Liver (tissue), 9 donors: ENCODE data around the gene ZC3H18. TPM values are rescaled to one million over a fixed set of nuclear protein-coding genes. Genes with fewer than 3 reads are reported as not detected.

Experiments
- DNase-seq: peaks from one replicate; pipeline ENCODE4 v3.0.0-alpha.2; 2017; ENCODE audit warnings: low spot score
- H3K27ac ChIP-seq, 2 donors: one replicate each; pipeline ENCODE4 v1.7.0; 2013; ENCODE audit warnings: inconsistent platforms in 2 of 2, low read length in 2 of 2, control low read depth in 1 of 2, low read depth in 1 of 2, mild to moderate bottlenecking in 1 of 2
- H3K27me3 ChIP-seq, 4 donors: one replicate each; pipeline versions ENCODE4 v1.6.1 to v1.7.0; 2013; ENCODE audit warnings: low read length in 3 of 4, inconsistent platforms in 1 of 4, mild to moderate bottlenecking in 1 of 4, moderate library complexity in 1 of 4; ENCODE audit not compliant: control insufficient read depth in 4 of 4, insufficient read depth in 4 of 4
- H3K36me3 ChIP-seq, 4 donors: one replicate each; pipeline versions ENCODE4 v1.6.1 to v1.7.0; 2013; ENCODE audit warnings: low read length in 3 of 4, mild to moderate bottlenecking in 3 of 4, low read depth in 1 of 4, moderate library complexity in 1 of 4; ENCODE audit not compliant: control insufficient read depth in 4 of 4, insufficient read depth in 3 of 4
- H3K4me1 ChIP-seq, 4 donors: one replicate each; pipeline versions ENCODE4 v1.6.1 to v1.7.0; 2013; ENCODE audit warnings: low read length in 3 of 4, mild to moderate bottlenecking in 3 of 4, moderate library complexity in 1 of 4; ENCODE audit not compliant: control insufficient read depth in 4 of 4, insufficient read depth in 4 of 4
- H3K4me3 ChIP-seq, 3 donors: one replicate each; pipeline versions ENCODE4 v1.6.1 to v1.7.0; 2013; ENCODE audit warnings: low read length in 3 of 3, control low read depth in 1 of 3, low read depth in 1 of 3, mild to moderate bottlenecking in 1 of 3
- H3K9ac ChIP-seq, 2 donors: one replicate each; pipeline ENCODE4 v1.7.0; 2013; ENCODE audit warnings: low read length in 2 of 2, mild to moderate bottlenecking in 2 of 2, moderate library complexity in 2 of 2, control low read depth in 1 of 2, low read depth in 1 of 2
- H3K9me3 ChIP-seq, 4 donors: one replicate each; pipeline versions ENCODE4 v1.6.1 to v1.7.0; 2013; ENCODE audit warnings: low read length in 3 of 4; ENCODE audit not compliant: control insufficient read depth in 4 of 4
- EGR1 ChIP-seq, 2 donors: IDR thresholded peaks; 2 replicates each; pipeline ENCODE4 v1.6.1; 2016 to 2018; ENCODE audit warnings: antibody characterized with exemption in 2 of 2, low read depth in 2 of 2
- FOXA1 ChIP-seq: IDR thresholded peaks from 2 replicates; pipeline ENCODE4 v1.6.1; 2016; ENCODE audit warnings: antibody characterized with exemption
- FOXA2 ChIP-seq: IDR thresholded peaks from 2 replicates; pipeline ENCODE4 v1.6.1; 2016; ENCODE audit warnings: antibody characterized with exemption
- GABPA ChIP-seq, 2 donors: IDR thresholded peaks in 1 of 2; conservative IDR thresholded peaks in 1 of 2; 2 replicates each; pipeline ENCODE4 v1.6.1; 2016; ENCODE audit warnings: antibody characterized with exemption in 2 of 2, mild to moderate bottlenecking in 1 of 2, moderate library complexity in 1 of 2
- HNF4A ChIP-seq, 2 donors: conservative IDR thresholded peaks; 2 replicates each; pipeline ENCODE4 v1.6.1; 2016; ENCODE audit warnings: antibody characterized with exemption in 2 of 2, mild to moderate bottlenecking in 2 of 2
- HNF4G ChIP-seq: IDR thresholded peaks from 2 replicates; pipeline ENCODE4 v1.6.1; 2016; ENCODE audit warnings: antibody characterized with exemption
- MAX ChIP-seq: IDR thresholded peaks from 2 replicates; pipeline ENCODE4 v1.6.1; 2016; ENCODE audit warnings: antibody characterized with exemption
- RAD21 ChIP-seq, 2 donors: IDR thresholded peaks; 2 replicates each; pipeline ENCODE4 v1.6.1; 2016; ENCODE audit warnings: antibody characterized with exemption in 2 of 2, mild to moderate bottlenecking in 2 of 2
- REST ChIP-seq: IDR thresholded peaks from 2 replicates; pipeline ENCODE4 v1.6.1; 2016; ENCODE audit warnings: antibody characterized with exemption, mild to moderate bottlenecking
- RXRA ChIP-seq, 2 donors: IDR thresholded peaks; 2 replicates each; pipeline ENCODE4 v1.6.1; 2017 to 2018; ENCODE audit warnings: antibody characterized with exemption in 2 of 2, mild to moderate bottlenecking in 1 of 2
- SP1 ChIP-seq: IDR thresholded peaks from 2 replicates; pipeline ENCODE4 v1.6.1; 2018; ENCODE audit warnings: antibody characterized with exemption, mild to moderate bottlenecking
- TAF1 ChIP-seq: conservative IDR thresholded peaks from 2 replicates; pipeline ENCODE4 v1.6.1; 2016; ENCODE audit warnings: antibody characterized with exemption, mild to moderate bottlenecking
- YY1 ChIP-seq: IDR thresholded peaks from 2 replicates; pipeline ENCODE4 v1.6.1; 2016; ENCODE audit warnings: antibody characterized with exemption, mild to moderate bottlenecking
- ZBTB33 ChIP-seq: IDR thresholded peaks from 2 replicates; pipeline ENCODE4 v1.6.1; 2016; ENCODE audit warnings: antibody characterized with exemption
- WGBS: extraction: QIAGEN DNeasy Blood & Tissue Kit; methylation state at CpG from one replicate; pipeline ENCODE4 v1.1.7; 2013; 5-methylcytosine and 5-hydroxymethylcytosine counted together
- polyA plus RNA-seq, 2 donors: library from polyadenylated mRNA; stranded (reverse) in 1 of 2; unstranded in 1 of 2; fragments of 200-250 nt in 1 of 2; fragments of >200 nt in 1 of 2; fragmentation: Nextera tagmentation in 1 of 2; extraction: Ambion mirVana in 1 of 2; gene quantifications; one replicate each; pipeline versions ENCODE4 v1.2.1 to v1.2.3, GENCODE V29; 2013 to 2015
- total RNA-seq, 2 donors: library from RNA; depleted of rRNA; stranded (reverse); fragments of >200 nt; gene quantifications; one replicate each; pipeline ENCODE4 v1.2.3, GENCODE V29; 2014
- TF ChIP-seq, protein P1 (sequence below): IDR thresholded peaks from 2 replicates; pipeline ENCODE4 v1.6.1; 2016; ENCODE audit warnings: antibody characterized with exemption
- TF ChIP-seq, protein P2 (sequence below): fragments of 150-350 bp; IDR thresholded peaks from 2 replicates; pipeline ENCODE4 v1.5.1; 2017; ENCODE audit warnings: improper control_type of control experiment, low read depth, low read length; ENCODE audit not compliant: missing input control
- donor health status: healthy.
- donor health status: healthy.
- donor health status: healthy.
- donor health status: healthy.
- donor health status: healthy.

ZC3H18 gene
- total and polyA plus RNA-seq, 4 donors: 10.2 to 10.9 (median 10.5) TPM

DNA sequence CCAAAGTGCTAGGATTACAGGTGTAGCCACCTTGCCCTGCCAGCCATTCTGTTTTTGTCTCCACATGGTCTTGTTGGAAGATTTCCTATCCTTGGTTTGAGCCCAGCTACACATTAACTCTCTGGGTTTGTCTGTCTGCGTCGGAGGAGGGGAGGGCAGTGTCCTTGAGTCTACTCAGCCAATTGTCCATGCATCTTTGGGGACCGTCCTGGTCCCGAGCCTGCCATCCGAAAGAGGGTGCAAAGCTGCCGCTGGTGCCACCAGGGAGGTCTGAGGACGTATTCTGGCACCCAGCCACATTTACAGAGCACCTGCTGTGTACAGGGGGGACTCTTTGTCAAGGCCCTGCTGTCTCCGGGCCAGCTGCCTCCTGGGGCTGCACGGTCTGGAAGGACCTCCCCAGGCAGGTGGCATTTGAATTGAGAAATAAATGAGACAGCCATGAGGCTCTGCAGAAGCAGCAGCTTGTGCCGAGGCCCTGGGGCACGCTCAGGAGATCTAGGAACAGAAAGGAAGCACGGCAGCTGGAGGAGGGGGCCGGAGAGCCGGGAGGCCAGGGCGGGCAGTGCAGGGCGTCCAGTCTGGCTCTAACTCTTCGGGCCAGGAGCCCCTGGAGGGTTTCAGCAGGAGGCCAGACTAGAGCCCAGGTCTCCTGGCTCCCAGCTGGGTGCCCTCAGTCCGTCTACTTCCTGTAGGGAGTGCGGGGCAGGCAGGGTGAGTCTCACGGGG is 79.2 kb downstream of the ZC3H18 start:
- Histone ChIP-seq H3K36me3 (peaks cover 3 to 14% (median 11%) of the 10 kb centered on the region in 4 donors), H3K9ac (peak overlapping the region in 1 of 2 donors; percentile 45), H3K27ac (peak overlapping the region; percentile 80 to 82), H3K9me3 (no peaks in the 10 kb centered on the region), H3K27me3 (no peaks in the 10 kb centered on the region), H3K4me3 (peak overlapping the region in 2 of 3 donors; percentile 44 to 57), H3K4me1 (peaks cover 0 to 11% (median 3%) of the 10 kb centered on the region in 4 donors)
- WGBS: 68% methylated on average over 20 of the region's 20 CpGs
- TF ChIP-seq RAD21 (IDR thresholded peaks at IDR 0.05) (no peak), HNF4G (no peak), MAX (no peak)
- TF ChIP-seq, protein P1, sequence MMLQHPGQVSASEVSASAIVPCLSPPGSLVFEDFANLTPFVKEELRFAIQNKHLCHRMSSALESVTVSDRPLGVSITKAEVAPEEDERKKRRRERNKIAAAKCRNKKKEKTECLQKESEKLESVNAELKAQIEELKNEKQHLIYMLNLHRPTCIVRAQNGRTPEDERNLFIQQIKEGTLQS: no peak
- no peak for DNase-seq

DNA sequence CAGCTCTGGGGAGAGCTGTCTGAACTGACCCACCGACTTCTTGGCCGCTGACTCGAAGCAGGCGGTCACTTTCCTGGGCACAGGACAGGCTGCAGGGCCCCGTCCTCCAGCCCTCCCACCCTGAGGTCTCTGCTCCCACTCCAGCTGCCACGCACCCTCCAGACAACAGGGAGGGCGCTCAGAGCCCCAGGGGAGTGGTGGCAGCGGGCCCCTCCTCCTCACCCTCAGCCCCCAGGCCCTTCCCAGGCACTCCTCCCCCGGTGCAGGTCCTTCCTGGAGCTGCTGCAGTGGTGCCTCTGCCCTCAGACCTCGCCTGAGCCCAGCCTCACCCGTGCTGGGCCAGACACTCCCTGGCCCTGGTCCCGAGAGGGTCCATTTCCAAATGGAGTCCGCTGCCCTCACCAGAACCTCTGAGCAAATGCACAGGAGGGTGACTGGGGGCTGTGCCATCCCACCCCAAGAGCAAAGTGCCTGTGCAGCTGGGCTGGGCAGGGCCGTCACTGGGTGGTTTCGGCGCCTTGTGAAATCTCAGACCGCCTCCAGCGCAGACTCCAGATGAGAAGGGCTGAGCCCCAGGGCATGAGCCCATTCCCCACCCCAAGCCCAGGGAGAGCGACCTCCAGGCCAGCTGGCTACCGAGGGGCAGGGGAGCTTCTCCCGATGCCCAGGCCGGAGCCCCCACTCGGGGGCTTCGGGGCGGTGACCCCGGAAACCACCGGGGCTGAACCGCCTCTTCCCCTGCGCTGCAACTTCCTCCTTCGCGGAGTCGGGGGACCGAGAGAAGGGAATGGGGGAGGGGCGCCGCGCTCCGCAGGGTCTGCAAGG is 79.9 kb downstream of the ZC3H18 start:
- 51% methylated on average over 37 of the region's 37 CpGs for WGBS
- Histone ChIP-seq H3K4me3 (peak overlapping the region; percentile 44 to 57 (median 47)), H3K4me1 (peaks cover 0 to 11% (median 3%) of the 10 kb centered on the region in 4 donors), H3K27me3 (no peaks in the 10 kb centered on the region), H3K9ac (peak overlapping the region; percentile 14 to 45), H3K36me3 (peaks cover 9 to 21% (median 15%) of the 10 kb centered on the region in 4 donors), H3K27ac (peak overlapping the region; percentile 80 to 82), H3K9me3 (no peaks in the 10 kb centered on the region)
- no peak for DNase-seq
- TF ChIP-seq TAF1: no peak
- TF ChIP-seq RXRA (IDR thresholded peaks at IDR 0.05): no peak
- TF ChIP-seq GABPA (IDR thresholded peaks at IDR 0.05 in 1 of 2, conservative IDR thresholded peaks at IDR 0.05 in 1 of 2): no peak
- no peak for TF ChIP-seq FOXA2
- TF ChIP-seq, protein P2, sequence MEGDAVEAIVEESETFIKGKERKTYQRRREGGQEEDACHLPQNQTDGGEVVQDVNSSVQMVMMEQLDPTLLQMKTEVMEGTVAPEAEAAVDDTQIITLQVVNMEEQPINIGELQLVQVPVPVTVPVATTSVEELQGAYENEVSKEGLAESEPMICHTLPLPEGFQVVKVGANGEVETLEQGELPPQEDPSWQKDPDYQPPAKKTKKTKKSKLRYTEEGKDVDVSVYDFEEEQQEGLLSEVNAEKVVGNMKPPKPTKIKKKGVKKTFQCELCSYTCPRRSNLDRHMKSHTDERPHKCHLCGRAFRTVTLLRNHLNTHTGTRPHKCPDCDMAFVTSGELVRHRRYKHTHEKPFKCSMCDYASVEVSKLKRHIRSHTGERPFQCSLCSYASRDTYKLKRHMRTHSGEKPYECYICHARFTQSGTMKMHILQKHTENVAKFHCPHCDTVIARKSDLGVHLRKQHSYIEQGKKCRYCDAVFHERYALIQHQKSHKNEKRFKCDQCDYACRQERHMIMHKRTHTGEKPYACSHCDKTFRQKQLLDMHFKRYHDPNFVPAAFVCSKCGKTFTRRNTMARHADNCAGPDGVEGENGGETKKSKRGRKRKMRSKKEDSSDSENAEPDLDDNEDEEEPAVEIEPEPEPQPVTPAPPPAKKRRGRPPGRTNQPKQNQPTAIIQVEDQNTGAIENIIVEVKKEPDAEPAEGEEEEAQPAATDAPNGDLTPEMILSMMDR: no peak
- TF ChIP-seq FOXA1: no peak
- TF ChIP-seq HNF4A (conservative IDR thresholded peaks at IDR 0.05): no peak
- TF ChIP-seq, protein P1: no peak
- TF ChIP-seq REST: no peak
- no peak for TF ChIP-seq EGR1 (IDR thresholded peaks at IDR 0.05; ENCODE audit: low read depth in 2 of 2)
- TF ChIP-seq ZBTB33: no peak
- TF ChIP-seq SP1: no peak
- no peak for TF ChIP-seq YY1
